Measurements from ENCODE around the gene NDUFAF8.

DNA sequence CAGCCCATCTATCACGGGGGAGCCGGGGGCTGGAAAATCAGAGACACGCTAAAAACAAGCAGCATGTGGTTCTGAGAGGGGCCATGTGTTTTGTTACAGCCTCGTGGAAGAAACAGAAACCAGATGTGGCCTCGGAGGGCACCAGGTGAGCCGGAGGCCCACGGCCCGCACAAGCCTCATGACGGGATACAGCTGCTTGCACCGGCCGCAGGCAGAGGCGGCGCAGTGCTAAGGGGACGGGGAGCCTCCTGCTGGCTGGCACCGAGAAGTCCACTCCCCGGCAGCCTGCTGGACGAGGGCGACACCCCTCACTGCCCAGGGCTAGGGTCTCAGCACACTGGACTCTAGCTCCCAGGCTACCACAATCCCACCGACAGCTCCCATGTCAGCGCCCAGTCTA lies 19.2 kb downstream of the NDUFAF8 start:
- TF ChIP-seq, protein P1, sequence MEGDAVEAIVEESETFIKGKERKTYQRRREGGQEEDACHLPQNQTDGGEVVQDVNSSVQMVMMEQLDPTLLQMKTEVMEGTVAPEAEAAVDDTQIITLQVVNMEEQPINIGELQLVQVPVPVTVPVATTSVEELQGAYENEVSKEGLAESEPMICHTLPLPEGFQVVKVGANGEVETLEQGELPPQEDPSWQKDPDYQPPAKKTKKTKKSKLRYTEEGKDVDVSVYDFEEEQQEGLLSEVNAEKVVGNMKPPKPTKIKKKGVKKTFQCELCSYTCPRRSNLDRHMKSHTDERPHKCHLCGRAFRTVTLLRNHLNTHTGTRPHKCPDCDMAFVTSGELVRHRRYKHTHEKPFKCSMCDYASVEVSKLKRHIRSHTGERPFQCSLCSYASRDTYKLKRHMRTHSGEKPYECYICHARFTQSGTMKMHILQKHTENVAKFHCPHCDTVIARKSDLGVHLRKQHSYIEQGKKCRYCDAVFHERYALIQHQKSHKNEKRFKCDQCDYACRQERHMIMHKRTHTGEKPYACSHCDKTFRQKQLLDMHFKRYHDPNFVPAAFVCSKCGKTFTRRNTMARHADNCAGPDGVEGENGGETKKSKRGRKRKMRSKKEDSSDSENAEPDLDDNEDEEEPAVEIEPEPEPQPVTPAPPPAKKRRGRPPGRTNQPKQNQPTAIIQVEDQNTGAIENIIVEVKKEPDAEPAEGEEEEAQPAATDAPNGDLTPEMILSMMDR (conservative IDR thresholded peaks at IDR 0.05; ENCODE audit: low read length), result no peak
- no peak for TF ChIP-seq EZH2phosphoT487 (IDR thresholded peaks at IDR 0.05; ENCODE audit: borderline replicate concordance, low read depth, low read length)
